ENCODE measurements around the gene FAM186B. TPM values are rescaled to one million over a fixed set of nuclear protein-coding genes. Genes with fewer than 3 reads are reported as not detected.
A peak's percentile ranks its signal among the peaks of the same experiment; 100 is the strongest.

Gene FAM186B
- total RNA-seq, 1 donor from 2014 or later, result not detected

- Histone ChIP-seq H3K9me3 (ENCODE audit: low read depth) (no peaks in the 10 kb centered on the region), H3K4me2 (peak overlapping the region; percentile 33), H3K79me2 (ENCODE audit: low read depth) (no peaks in the 10 kb centered on the region), H3K36me3 (no peaks in the 10 kb centered on the region), H2AFZ (replicated peaks) (no peak overlapping the region), H3K9ac (no peak overlapping the region), H3K27me3 (peaks cover 71% of the 10 kb centered on the region), H3K4me3 (no peak overlapping the region), H3F3A (ENCODE audit: low read depth) (peaks cover 6% of the 10 kb centered on the region), H3K27ac (no peak overlapping the region), H4K20me1 (ENCODE audit: low read depth) (no peaks in the 10 kb centered on the region), H3K4me1 (peaks cover 8% of the 10 kb centered on the region)
- peaks cover 13% of the 10 kb centered on the region for H3K4me1 Mint-ChIP-seq
- H3K27me3 Mint-ChIP-seq (ENCODE audit: insufficient read depth, low read depth), result peaks cover 15% of the 10 kb centered on the region
- H3K27ac Mint-ChIP-seq, result no peak overlapping the region
- no peak for TF ChIP-seq CTCF (IDR thresholded peaks at IDR 0.05)
- TF ChIP-seq EZH2phosphoT487 (IDR thresholded peaks at IDR 0.05), result no peak
- no peak for TF ChIP-seq EZH2 (IDR thresholded peaks at IDR 0.05)
- peak overlapping the region; percentile 7 for H3K4me3 Mint-ChIP-seq
- H3K36me3 Mint-ChIP-seq, result no peaks in the 10 kb centered on the region
- no peak for DNase-seq (ENCODE audit: low spot score)
- no peaks in the 10 kb centered on the region for H3K9me3 Mint-ChIP-seq
Observed at GRCh38 chr12:49550693-49551252, 54.7 kb downstream of the FAM186B start.

- H3K36me3 ChIP-seq, result no peaks in the 10 kb centered on the region
- H3K9ac ChIP-seq, result no peak overlapping the region
- H4K20me1 ChIP-seq (ENCODE audit: low read depth), result no peaks in the 10 kb centered on the region
- H3K27ac Mint-ChIP-seq, result no peak overlapping the region
- no peak overlapping the region for H3K4me3 ChIP-seq
- H3K4me1 Mint-ChIP-seq, result peaks cover 17% of the 10 kb centered on the region
- H3K36me3 Mint-ChIP-seq, result peaks cover under 1% of the 10 kb centered on the region
- H3K4me1 ChIP-seq, result peaks cover 8% of the 10 kb centered on the region
- no peak overlapping the region for H3K4me2 ChIP-seq
- TF ChIP-seq CTCF (IDR thresholded peaks at IDR 0.05), result no peak
- TF ChIP-seq EZH2phosphoT487 (IDR thresholded peaks at IDR 0.05), result no peak
- no peak for TF ChIP-seq EZH2 (IDR thresholded peaks at IDR 0.05)
- H3K9me3 Mint-ChIP-seq, result peaks cover 1% of the 10 kb centered on the region
- peak overlapping the region; percentile 99 for H2AFZ ChIP-seq (replicated peaks)
- no peaks in the 10 kb centered on the region for H3K79me2 ChIP-seq (ENCODE audit: low read depth)
- H3K27me3 Mint-ChIP-seq (ENCODE audit: insufficient read depth, low read depth), result peaks cover 20% of the 10 kb centered on the region
- no peak for DNase-seq (ENCODE audit: low spot score)
- H3F3A ChIP-seq (ENCODE audit: low read depth), result peaks cover 6% of the 10 kb centered on the region
- no peak overlapping the region for H3K4me3 Mint-ChIP-seq
- no peak overlapping the region for H3K27ac ChIP-seq
- H3K27me3 ChIP-seq, result peaks cover 79% of the 10 kb centered on the region
- no peaks in the 10 kb centered on the region for H3K9me3 ChIP-seq (ENCODE audit: low read depth)
Observed at GRCh38 chr12:49549735-49550692, 55.4 kb downstream of the FAM186B start.

GRCh38 chr12:49548822-49549648, 56.4 kb downstream of the FAM186B start:
- DNase-seq (ENCODE audit: low spot score), result peak; percentile 75
- Histone ChIP-seq H3K27ac (no peak overlapping the region), H3K79me2 (ENCODE audit: low read depth) (no peaks in the 10 kb centered on the region), H3K9me3 (ENCODE audit: low read depth) (no peaks in the 10 kb centered on the region), H3K4me3 (peak overlapping the region; percentile 29), H3K27me3 (peaks cover 88% of the 10 kb centered on the region), H3K4me2 (peak overlapping the region; percentile 70), H4K20me1 (ENCODE audit: low read depth) (no peaks in the 10 kb centered on the region), H3K9ac (no peak overlapping the region), H3F3A (ENCODE audit: low read depth) (peaks cover 6% of the 10 kb centered on the region), H2AFZ (replicated peaks) (peak overlapping the region; percentile 99), H3K36me3 (no peaks in the 10 kb centered on the region), H3K4me1 (peaks cover 11% of the 10 kb centered on the region)
- H3K4me1 Mint-ChIP-seq, result peaks cover 19% of the 10 kb centered on the region
- no peak overlapping the region for H3K4me3 Mint-ChIP-seq
- H3K9me3 Mint-ChIP-seq, result peaks cover 2% of the 10 kb centered on the region
- H3K36me3 Mint-ChIP-seq, result peaks cover 2% of the 10 kb centered on the region
- H3K27ac Mint-ChIP-seq, result no peak overlapping the region
- TF ChIP-seq CTCF (IDR thresholded peaks at IDR 0.05) (peak; percentile 56), EZH2 (IDR thresholded peaks at IDR 0.05) (peak; percentile 42), EZH2phosphoT487 (IDR thresholded peaks at IDR 0.05) (peak; percentile 26)
- H3K27me3 Mint-ChIP-seq (ENCODE audit: insufficient read depth, low read depth), result peaks cover 25% of the 10 kb centered on the region
